Karpas-422 (cell line): ENCODE measurements around the gene PHPT1. TPM values are rescaled to one million over a fixed set of nuclear protein-coding genes. Genes with fewer than 3 reads are reported as not detected.

Source experiments
- DNase-seq: peaks from one replicate; pipeline ENCODE4 v3.0.0-alpha.2; 2015
- H2AFZ ChIP-seq: fragments of 200-600 bp; sonication (generic); 2 replicates; pipeline ENCODE4 v1.6.1; 2014; ENCODE audit warnings: antibody characterized with exemption, low read length, mixed read lengths
- H3K27ac ChIP-seq: fragments of 200-600 bp; sonication (generic); 2 replicates; pipeline ENCODE4 v1.5.1; 2014; ENCODE audit warnings: mild to moderate bottlenecking, low read length, moderate library complexity
- H3K27me3 ChIP-seq: fragments of 200-600 bp; sonication (generic); 2 replicates; pipeline ENCODE4 v1.6.1; 2014; ENCODE audit warnings: low read length, mixed read lengths
- H3K36me3 ChIP-seq: fragments of 200-600 bp; sonication (generic); 2 replicates; pipeline ENCODE4 v1.6.1; 2014; ENCODE audit warnings: low read length, mixed read lengths; ENCODE audit not compliant: insufficient read depth
- H3K4me1 ChIP-seq: fragments of 200-600 bp; sonication (generic); 2 replicates; pipeline ENCODE4 v1.6.1; 2014; ENCODE audit warnings: mild to moderate bottlenecking, low read length, mixed read lengths
- H3K4me2 ChIP-seq: fragments of 200-600 bp; sonication (generic); 2 replicates; pipeline ENCODE4 v1.6.1; 2014; ENCODE audit warnings: low read length, low read depth, mild to moderate bottlenecking; ENCODE audit not compliant: poor library complexity, severe bottlenecking
- H3K4me3 ChIP-seq: fragments of 200-600 bp; sonication (generic); 2 replicates; pipeline ENCODE4 v1.5.1; 2014; ENCODE audit warnings: mild to moderate bottlenecking, antibody characterized with exemption, low read length, mixed read lengths
- H3K79me2 ChIP-seq: fragments of 200-600 bp; sonication (generic); 2 replicates; pipeline ENCODE4 v1.6.1; 2014; ENCODE audit warnings: mild to moderate bottlenecking, low read length, mixed read lengths
- H3K9ac ChIP-seq: fragments of 200-600 bp; sonication (generic); 2 replicates; pipeline ENCODE4 v1.6.0; 2014; ENCODE audit warnings: low read length
- H3K9me2 ChIP-seq: fragments of 200-600 bp; sonication (generic), shearing (Covaris generic); replicated peaks from 2 replicates; pipeline ENCODE4 v1.6.0; 2014; ENCODE audit warnings: mild to moderate bottlenecking, low read length, moderate library complexity; ENCODE audit not compliant: insufficient read depth
- H3K9me3 ChIP-seq: fragments of 300-700, 200-600 bp; sonication (generic); 2 replicates; pipeline ENCODE4 v1.6.1; 2014; ENCODE audit warnings: low read length, mixed read lengths
- H4K20me1 ChIP-seq: fragments of 200-600 bp; sonication (generic); 2 replicates; pipeline ENCODE4 v1.6.1; 2014; ENCODE audit warnings: mild to moderate bottlenecking, antibody characterized with exemption, low read length, low read depth; ENCODE audit not compliant: insufficient read depth
- total RNA-seq: library from RNA; depleted of rRNA; stranded (reverse); fragments of >200 nt; shearing (Covaris generic); gene quantifications from 2 replicates; pipeline ENCODE4 v1.2.3, GENCODE V29; 2014; ENCODE audit warnings: low replicate concordance

Gene PHPT1
- total RNA-seq, 1 experiment from 2014 or later, result 82.5 TPM

GRCh38 chr9:136886610-136887597 is 37.7 kb downstream of the PHPT1 start:
- Histone ChIP-seq H2AFZ (no peak overlapping the region), H3K9me2 (no peaks in the 10 kb centered on the region), H3K27ac (peak overlapping the region; percentile 20; the same call in 1 of the 2 replicates), H3K79me2 (peaks cover 53% of the 10 kb centered on the region), H3K4me3 (peak overlapping the region; percentile 99), H3K27me3 (no peaks in the 10 kb centered on the region), H3K9me3 (no peaks in the 10 kb centered on the region), H4K20me1 (peaks cover 12% of the 10 kb centered on the region), H3K4me2 (peak overlapping the region; percentile 98), H3K36me3 (peaks cover 4% of the 10 kb centered on the region; the same call in 1 of the 2 replicates), H3K9ac (peak overlapping the region; percentile 87), H3K4me1 (peaks cover 29% of the 10 kb centered on the region)
- peak; percentile 66 for DNase-seq

- no peak overlapping the region for H3K4me2 ChIP-seq
- H3K27ac ChIP-seq, result no peak overlapping the region
- H3K36me3 ChIP-seq, result peaks cover 4% of the 10 kb centered on the region; the same call in 1 of the 2 replicates
- DNase-seq, result no peak
- H3K9me2 ChIP-seq, result no peaks in the 10 kb centered on the region
- no peaks in the 10 kb centered on the region for H3K27me3 ChIP-seq
- no peak overlapping the region for H3K4me3 ChIP-seq
- H4K20me1 ChIP-seq, result peaks cover 12% of the 10 kb centered on the region
- no peak overlapping the region for H2AFZ ChIP-seq
- peaks cover 64% of the 10 kb centered on the region for H3K79me2 ChIP-seq
- no peak overlapping the region for H3K9ac ChIP-seq
- H3K4me1 ChIP-seq, result peaks cover 21% of the 10 kb centered on the region
- no peaks in the 10 kb centered on the region for H3K9me3 ChIP-seq
These were observed 39.2 kb downstream of the PHPT1 start for GRCh38 chr9:136888454-136888853.

- H3K9me2 ChIP-seq, result no peaks in the 10 kb centered on the region
- DNase-seq, result no peak
- H4K20me1 ChIP-seq, result peaks cover 12% of the 10 kb centered on the region
- no peak overlapping the region for H3K4me2 ChIP-seq
- peaks cover 20% of the 10 kb centered on the region for H3K4me1 ChIP-seq
- no peak overlapping the region for H3K9ac ChIP-seq
- no peak overlapping the region for H2AFZ ChIP-seq
- H3K9me3 ChIP-seq, result no peaks in the 10 kb centered on the region
- H3K79me2 ChIP-seq, result peaks cover 76% of the 10 kb centered on the region
- peaks cover 4% of the 10 kb centered on the region; the same call in 1 of the 2 replicates for H3K36me3 ChIP-seq
- H3K27ac ChIP-seq, result no peak overlapping the region
- no peak overlapping the region for H3K4me3 ChIP-seq
- H3K27me3 ChIP-seq, result no peaks in the 10 kb centered on the region
These were observed 40.6 kb downstream of the PHPT1 start for GRCh38 chr9:136889858-136890257.

- Histone ChIP-seq H3K79me2 (peaks cover 84% of the 10 kb centered on the region), H3K9me3 (no peaks in the 10 kb centered on the region), H3K4me2 (no peak overlapping the region), H3K27ac (no peak overlapping the region), H3K27me3 (no peaks in the 10 kb centered on the region), H3K4me1 (peaks cover 12% of the 10 kb centered on the region), H4K20me1 (peaks cover 12% of the 10 kb centered on the region), H3K9ac (no peak overlapping the region), H3K9me2 (no peaks in the 10 kb centered on the region), H3K4me3 (no peak overlapping the region), H3K36me3 (peaks cover 4% of the 10 kb centered on the region; the same call in 1 of the 2 replicates), H2AFZ (no peak overlapping the region)
- DNase-seq, result no peak
These were observed 41.5 kb downstream of the PHPT1 start for GRCh38 chr9:136890661-136891060.

GRCh38 chr9:136896027-136896426 is 46.8 kb downstream of the PHPT1 start:
- H3K4me3 ChIP-seq, result no peak overlapping the region
- no peaks in the 10 kb centered on the region for H3K4me1 ChIP-seq
- no peaks in the 10 kb centered on the region for H3K27me3 ChIP-seq
- no peak overlapping the region for H2AFZ ChIP-seq
- H3K9ac ChIP-seq, result no peak overlapping the region
- peaks cover 57% of the 10 kb centered on the region for H3K79me2 ChIP-seq
- DNase-seq, result no peak
- no peaks in the 10 kb centered on the region for H3K9me2 ChIP-seq
- peaks cover 15% of the 10 kb centered on the region for H3K36me3 ChIP-seq
- H3K9me3 ChIP-seq, result no peaks in the 10 kb centered on the region
- no peaks in the 10 kb centered on the region; the same call in 1 of the 2 replicates for H4K20me1 ChIP-seq
- no peak overlapping the region for H3K27ac ChIP-seq
- no peak overlapping the region for H3K4me2 ChIP-seq

GRCh38 chr9:136898483-136899100 is 49.4 kb downstream of the PHPT1 start:
- no peak for DNase-seq
- Histone ChIP-seq H3K4me1 (no peaks in the 10 kb centered on the region), H3K9me3 (no peaks in the 10 kb centered on the region), H2AFZ (no peak overlapping the region), H3K9ac (no peak overlapping the region), H3K4me3 (no peak overlapping the region), H3K9me2 (no peaks in the 10 kb centered on the region), H3K36me3 (peaks cover 31% of the 10 kb centered on the region), H3K27me3 (no peaks in the 10 kb centered on the region), H3K79me2 (peaks cover 36% of the 10 kb centered on the region), H3K4me2 (no peak overlapping the region), H3K27ac (no peak overlapping the region), H4K20me1 (no peaks in the 10 kb centered on the region; the same call in 1 of the 2 replicates)

GRCh38 chr9:136899196-136899595 is 50.0 kb downstream of the PHPT1 start:
- peaks cover 33% of the 10 kb centered on the region for H3K79me2 ChIP-seq
- H3K9me2 ChIP-seq, result no peaks in the 10 kb centered on the region
- no peak overlapping the region for H2AFZ ChIP-seq
- no peaks in the 10 kb centered on the region for H3K27me3 ChIP-seq
- H3K36me3 ChIP-seq, result peaks cover 31% of the 10 kb centered on the region
- no peak overlapping the region for H3K9ac ChIP-seq
- H3K4me3 ChIP-seq, result no peak overlapping the region
- DNase-seq, result no peak
- no peak overlapping the region for H3K4me2 ChIP-seq
- H4K20me1 ChIP-seq, result no peaks in the 10 kb centered on the region; the same call in 1 of the 2 replicates
- no peaks in the 10 kb centered on the region for H3K4me1 ChIP-seq
- H3K9me3 ChIP-seq, result no peaks in the 10 kb centered on the region
- no peak overlapping the region for H3K27ac ChIP-seq

- Histone ChIP-seq H3K27ac (no peak overlapping the region), H3K9me3 (no peaks in the 10 kb centered on the region), H3K36me3 (peaks cover 41% of the 10 kb centered on the region), H3K9me2 (no peaks in the 10 kb centered on the region), H3K9ac (no peak overlapping the region), H3K4me3 (no peak overlapping the region), H3K4me1 (no peaks in the 10 kb centered on the region), H3K79me2 (peaks cover 23% of the 10 kb centered on the region), H3K4me2 (no peak overlapping the region), H3K27me3 (no peaks in the 10 kb centered on the region), H2AFZ (no peak overlapping the region), H4K20me1 (no peaks in the 10 kb centered on the region; the same call in 1 of the 2 replicates)
- no peak for DNase-seq
These were observed 51.3 kb downstream of the PHPT1 start for GRCh38 chr9:136900556-136900955.
